HT1080 (cell line): ENCODE measurements around the gene ARFGEF3. TPM values are rescaled to one million over a fixed set of nuclear protein-coding genes. Genes with fewer than 3 reads are reported as not detected.

ENCODE experiments used
- DNase-seq: peaks from one replicate; pipeline ENCODE4 v3.0.0-alpha.2; 2015; ENCODE audit warnings: low read depth
- total RNA-seq: library from RNA; depleted of rRNA; stranded (reverse); fragments of >200 nt; shearing (Covaris generic); gene quantifications from 2 replicates; pipeline ENCODE4 v1.2.3, GENCODE V29; 2014

ARFGEF3 gene
- total RNA-seq, 1 experiment from 2014 or later: 4.5 TPM

GRCh38 chr6:138272533-138273315, 111.0 kb downstream of the ARFGEF3 start:
- DNase-seq: no peak

- DNase-seq: no peak
Measured at GRCh38 chr6:138275976-138276375, 114.2 kb downstream of the ARFGEF3 start.

GRCh38 chr6:138277835-138278234, 116.1 kb downstream of the ARFGEF3 start:
- DNase-seq: no peak

DNA sequence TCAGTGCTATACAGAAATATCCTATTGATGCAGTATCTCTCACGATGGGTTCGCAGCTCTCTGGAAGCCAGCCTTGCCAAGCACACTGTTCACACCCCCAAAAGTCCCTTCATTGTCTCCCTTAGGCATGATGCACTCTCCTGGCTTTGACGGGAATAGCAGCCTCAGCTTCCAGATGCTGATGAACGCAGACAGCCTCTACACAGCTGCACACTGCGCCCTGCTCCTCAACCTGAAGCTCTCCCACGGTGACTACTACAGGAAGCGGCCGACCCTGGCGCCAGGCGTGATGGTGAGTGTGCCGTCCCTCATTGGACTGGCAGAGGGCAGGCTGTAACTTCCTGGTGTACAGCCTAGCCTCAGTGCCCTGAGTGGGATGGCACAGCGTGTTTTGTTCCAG, 116.6 kb downstream of the ARFGEF3 start:
- peak; percentile 26 for DNase-seq

DNA sequence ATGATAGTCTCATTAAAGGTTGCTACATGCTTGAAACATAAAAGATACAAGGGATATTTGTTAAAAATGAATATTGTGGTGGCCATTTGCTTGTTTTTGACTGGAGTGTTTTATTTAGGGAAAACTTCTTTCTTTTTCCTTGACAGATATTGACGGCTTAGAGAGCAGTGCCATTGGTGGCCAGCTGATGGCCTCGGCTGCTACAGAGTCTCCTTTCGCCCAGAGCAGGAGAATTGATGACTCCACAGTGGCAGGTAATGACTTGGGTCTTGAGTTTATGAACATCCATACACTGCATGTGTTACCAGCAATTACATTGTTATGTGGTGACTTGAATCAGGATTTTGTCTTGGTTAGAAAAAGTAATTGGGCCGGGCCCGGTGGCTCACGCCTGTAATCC, 124.1 kb downstream of the ARFGEF3 start:
- DNase-seq: no peak

DNA sequence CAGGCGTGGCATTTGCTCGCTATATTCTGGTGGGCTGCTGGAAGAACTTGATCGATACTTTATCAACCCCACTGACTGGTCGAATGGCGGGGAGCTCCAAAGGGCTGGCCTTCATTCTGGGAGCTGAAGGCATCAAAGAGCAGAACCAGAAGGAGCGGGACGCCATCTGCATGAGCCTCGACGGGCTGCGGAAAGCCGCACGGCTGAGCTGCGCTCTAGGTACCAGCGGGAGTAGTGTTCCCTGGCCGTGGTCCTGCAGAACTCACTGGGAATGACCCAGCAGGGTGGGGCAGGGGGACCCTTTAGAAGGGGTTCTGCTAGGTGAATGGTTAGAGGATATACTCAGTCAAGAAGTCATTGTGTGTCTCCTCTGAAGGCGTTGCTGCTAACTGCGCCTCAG, 125.0 kb downstream of the ARFGEF3 start:
- no peak for DNase-seq

- peak; percentile 28 for DNase-seq
Measured at GRCh38 chr6:138287144-138287955, 125.6 kb downstream of the ARFGEF3 start.

- peak; percentile 95 for DNase-seq
Measured at GRCh38 chr6:138288428-138289085, 126.8 kb downstream of the ARFGEF3 start.

DNA sequence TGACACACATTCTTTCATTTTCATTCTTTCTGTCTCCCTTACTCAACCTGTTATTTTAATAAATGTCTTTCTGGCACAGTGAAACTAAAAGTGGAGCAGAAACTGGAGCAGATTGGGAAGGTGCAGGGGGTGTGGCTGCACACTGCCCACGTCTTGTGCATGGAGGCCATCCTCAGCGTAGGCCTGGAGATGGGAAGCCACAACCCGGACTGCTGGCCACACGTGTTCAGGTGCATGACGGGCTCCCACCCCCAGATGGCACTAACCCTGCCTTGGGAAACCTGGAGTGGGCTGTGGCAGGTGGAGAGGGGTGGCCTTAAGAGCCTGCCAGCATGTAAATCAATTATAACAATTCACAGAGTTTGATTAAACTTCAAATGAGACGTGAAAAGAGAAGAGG, 128.0 kb downstream of the ARFGEF3 start:
- no peak for DNase-seq

GRCh38 chr6:138290423-138290962, 128.8 kb downstream of the ARFGEF3 start:
- no peak for DNase-seq

DNA sequence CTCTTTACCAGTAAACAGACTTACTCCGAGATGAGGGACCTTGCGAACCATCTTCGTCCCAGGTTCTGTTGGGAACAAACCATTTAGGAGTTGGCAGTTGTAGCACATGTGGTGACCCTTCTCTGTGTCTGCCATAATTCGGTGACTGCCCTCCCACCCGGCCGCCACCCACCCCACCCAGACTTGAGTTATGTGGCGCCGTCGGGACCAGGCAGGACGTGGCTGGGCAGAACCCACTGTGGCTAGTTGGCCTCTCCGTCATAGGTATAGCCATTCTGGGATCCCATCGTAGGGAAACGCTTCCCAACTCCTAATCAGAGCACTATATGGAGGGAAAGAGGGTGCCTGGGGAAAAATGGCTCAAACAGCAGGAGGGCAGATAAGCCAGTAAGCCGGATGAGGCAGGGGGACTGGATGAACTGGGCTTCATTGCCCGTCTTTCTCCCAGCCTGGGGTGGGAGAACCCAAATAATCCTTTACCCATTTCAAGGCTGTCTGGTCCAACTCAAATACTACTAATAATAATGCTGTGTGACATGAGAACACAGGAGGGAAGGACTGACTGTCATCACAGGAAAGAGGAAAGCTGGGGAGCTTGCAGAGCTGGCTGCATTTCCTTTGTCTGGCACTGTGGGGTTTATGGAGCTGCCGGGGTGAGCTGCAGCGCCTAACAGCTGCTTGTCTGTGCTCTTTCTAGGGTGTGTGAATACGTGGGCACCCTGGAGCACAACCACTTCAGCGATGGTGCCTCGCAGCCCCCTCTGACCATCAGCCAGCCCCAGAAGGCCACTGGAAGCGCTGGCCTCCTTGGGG, 129.5 kb downstream of the ARFGEF3 start:
- DNase-seq: no peak

- DNase-seq: no peak
Measured at GRCh38 chr6:138291849-138292181, 130.1 kb downstream of the ARFGEF3 start.

DNA sequence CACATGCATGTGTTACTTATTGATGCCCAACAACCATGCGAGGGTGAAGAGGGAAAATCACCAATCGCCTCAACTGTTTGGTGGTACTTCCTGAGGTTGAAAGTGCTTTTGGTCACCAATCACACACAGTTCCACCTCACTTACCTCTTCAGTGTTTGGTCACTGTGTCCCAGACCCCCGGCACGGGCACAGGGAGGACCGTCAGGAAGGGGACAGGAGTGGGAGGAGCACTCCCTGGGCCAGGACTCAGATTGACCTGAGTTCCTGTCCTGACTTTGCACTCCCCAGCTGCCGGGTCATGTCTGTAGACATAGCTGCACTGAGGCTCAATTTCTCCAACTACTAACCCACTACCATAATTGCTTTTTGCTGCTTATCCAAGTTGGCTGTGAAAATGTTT, 130.7 kb downstream of the ARFGEF3 start:
- no peak for DNase-seq

DNA sequence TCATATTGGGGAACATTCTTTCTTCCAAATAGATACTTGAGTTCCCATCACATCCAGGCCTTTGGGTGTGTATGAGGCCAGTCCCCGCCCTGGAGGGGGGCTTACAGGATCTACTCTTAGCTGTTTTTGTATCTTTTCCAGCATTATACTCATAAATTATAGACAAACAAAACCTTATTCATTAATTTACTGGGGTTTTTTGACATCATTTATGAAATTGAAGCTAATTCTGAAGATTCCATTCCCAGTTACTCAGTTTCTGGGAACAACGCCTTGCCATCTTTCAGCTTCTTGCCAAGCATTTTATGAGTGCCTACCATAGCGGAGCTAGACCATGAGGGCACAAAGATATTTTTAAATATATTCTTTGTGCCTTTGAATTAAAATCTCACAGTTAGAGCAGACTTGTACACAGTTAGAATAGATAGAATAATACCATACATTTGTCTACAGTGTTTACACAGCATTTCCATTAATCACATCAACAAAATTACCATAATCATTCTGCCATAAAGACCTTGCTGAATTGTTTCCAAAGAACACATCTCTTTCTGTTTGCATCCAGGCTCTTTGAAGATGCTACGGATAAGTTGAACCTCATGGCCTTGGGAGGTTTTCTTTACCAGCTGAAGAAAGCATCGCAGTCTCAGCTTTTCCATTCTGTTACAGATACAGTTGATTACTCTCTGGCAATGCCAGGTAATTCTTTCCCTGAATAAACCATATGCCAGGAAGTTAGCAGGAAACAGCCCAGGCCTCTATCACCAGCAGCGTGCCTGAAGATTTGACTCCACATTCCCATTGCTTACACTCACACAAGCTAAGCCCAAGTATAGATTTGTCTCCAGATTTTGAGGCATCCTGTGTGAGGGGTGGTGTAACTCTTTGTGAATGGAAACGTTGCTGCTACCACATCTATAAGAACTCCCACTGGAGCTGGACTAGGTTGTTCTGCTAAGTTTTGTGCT, 132.0 kb downstream of the ARFGEF3 start:
- no peak for DNase-seq

DNA sequence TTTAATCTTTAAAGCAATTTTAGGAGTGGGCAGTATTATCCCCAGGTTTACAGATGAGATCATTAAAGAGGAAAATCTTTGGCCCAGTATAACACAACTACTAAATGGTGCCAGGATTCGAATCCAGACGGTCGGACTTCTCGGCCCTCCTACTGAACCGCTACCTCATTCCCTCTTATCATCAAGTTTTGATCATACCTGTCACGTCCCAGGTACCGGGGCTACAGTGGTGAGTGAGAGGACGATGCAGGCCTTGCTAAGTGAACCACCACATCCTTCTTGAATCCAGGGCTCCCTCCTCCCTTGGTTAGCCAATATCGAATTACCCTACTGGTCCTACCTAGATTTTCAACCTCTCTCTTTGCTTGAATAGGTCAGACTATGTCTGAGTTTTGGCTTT, 134.6 kb downstream of the ARFGEF3 start:
- no peak for DNase-seq

- no peak for DNase-seq
Measured at GRCh38 chr6:138296786-138297185, 135.0 kb downstream of the ARFGEF3 start.

- DNase-seq: peak; percentile 62
Measured at GRCh38 chr6:138297761-138298298, 136.1 kb downstream of the ARFGEF3 start.

GRCh38 chr6:138300469-138300868, 138.7 kb downstream of the ARFGEF3 start:
- DNase-seq: no peak

DNA sequence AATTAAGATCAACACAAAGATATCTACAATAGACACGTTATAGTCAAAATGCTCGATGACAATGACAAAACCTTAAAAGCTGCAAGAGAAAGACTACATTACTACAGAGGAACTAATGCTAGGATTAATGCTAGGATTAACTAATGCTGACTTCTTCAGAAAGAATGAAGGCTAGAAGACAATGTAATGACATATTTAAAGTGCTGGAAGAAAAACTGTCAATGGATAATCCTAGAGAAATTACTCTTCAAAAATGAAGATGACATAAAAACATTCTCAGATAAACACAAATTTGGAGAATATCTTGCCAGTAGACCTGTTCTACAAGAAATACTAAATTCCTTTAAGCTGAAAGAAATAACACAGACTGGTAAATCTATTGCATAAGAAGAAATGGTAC, 140.8 kb downstream of the ARFGEF3 start:
- no peak for DNase-seq

DNA sequence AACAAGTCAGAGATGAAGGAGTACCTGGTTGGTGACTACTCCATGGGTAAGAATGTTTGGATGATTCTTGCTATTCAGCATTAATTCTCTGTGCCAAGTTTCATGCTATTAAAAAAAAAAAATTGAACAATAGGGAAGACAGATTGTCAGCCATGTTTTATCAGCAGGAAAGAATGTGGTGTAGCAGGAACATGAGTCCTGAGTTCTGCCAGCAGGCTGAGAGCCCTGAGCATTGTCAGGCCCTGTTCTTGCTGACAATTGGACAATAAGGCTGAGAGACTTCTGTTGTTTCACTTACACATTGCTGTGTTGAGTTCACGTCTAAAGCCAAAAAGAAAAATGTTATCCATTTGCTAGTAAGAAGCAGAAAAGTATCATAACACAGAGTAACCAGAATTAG, 145.6 kb downstream of the ARFGEF3 start:
- no peak for DNase-seq
